Hematopoietic multipotent progenitor cell treated with erythropoietin and hydrocortisone succinate and interleukin-3 and kit ligand, for 8 days (in vitro differentiated cells): Measurements from ENCODE around the gene IKBKE.
A peak's percentile ranks its signal among the peaks of the same experiment; 100 is the strongest.
"Not testable (repeated sequence)": the region's sequence is repeated elsewhere in the genome, so short reads cannot be mapped to it uniquely, and the experiment has no call there.

Source experiments
- DNase-seq: peaks from one replicate; pipeline ENCODE4 v3.0.0-alpha.2; 2015

IKBKE gene

DNA sequence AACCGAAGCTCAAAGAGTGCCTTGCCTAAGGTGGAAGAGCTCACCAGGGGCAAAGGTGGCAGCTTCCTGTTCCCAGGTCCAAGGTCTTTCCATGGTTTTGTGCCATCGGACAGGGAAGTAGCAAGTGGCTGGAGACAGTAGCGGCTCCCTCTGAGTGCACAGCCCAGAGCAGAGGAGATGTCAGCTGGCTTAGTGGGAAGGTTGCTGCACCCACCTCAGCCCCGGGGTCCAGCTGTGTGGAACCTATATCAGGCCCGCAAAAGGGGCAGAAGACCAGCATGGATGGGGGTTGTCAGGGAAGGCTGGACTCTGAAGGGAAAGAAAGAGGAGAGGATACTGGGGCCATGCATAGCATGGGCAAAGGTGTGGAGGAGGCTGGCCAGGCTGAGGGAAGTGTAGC is 6.8 kb downstream of the IKBKE start:
- no peak for DNase-seq

DNA sequence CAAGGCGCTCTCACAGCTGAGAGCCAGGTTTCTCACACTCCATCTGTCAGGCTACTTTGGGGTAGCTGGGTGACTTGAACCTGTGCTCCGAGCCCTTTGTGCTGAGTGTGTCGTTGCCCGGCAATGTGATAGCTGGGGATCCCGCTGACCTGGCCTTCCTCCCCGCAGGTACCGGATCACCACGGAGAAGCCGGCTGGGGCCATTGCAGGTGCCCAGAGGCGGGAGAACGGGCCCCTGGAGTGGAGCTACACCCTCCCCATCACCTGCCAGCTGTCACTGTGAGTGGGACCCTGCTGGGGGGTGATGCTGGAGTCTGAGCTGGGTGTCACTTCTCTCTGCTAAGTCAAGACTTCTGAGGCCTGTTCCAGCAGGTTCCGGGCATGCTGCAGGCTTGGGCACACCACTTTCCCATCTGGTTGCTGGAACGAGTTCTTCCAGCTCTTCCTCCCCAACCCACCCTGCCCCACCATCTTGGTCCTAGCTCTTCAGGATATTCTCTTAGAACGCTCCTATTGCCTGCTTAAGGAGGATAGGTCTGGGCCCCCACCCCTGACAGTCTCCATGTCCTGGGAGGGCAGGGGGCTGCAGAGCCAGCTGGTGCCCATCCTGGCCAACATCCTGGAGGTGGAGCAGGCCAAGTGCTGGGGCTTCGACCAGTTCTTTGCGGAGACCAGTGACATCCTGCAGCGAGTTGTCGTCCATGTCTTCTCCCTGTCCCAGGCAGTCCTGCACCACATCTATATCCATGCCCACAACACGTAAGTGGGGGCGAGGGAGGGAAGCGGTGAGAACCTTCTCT is 7.5 kb downstream of the IKBKE start:
- DNase-seq: no peak

DNA sequence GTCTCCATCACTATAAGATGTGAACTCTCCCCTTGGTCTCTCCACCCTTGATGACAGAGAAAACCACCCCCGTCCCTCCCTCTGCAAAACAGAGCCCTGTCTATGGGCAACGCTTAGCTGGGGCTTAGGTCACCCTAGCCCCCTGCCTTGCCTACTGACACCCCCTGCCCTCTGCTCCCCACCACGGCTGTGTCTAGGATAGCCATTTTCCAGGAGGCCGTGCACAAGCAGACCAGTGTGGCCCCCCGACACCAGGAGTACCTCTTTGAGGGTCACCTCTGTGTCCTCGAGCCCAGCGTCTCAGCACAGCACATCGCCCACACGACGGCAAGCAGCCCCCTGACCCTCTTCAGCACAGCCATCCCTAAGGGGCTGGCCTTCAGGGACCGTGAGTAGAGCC is 8.5 kb downstream of the IKBKE start:
- DNase-seq: no peak

DNA sequence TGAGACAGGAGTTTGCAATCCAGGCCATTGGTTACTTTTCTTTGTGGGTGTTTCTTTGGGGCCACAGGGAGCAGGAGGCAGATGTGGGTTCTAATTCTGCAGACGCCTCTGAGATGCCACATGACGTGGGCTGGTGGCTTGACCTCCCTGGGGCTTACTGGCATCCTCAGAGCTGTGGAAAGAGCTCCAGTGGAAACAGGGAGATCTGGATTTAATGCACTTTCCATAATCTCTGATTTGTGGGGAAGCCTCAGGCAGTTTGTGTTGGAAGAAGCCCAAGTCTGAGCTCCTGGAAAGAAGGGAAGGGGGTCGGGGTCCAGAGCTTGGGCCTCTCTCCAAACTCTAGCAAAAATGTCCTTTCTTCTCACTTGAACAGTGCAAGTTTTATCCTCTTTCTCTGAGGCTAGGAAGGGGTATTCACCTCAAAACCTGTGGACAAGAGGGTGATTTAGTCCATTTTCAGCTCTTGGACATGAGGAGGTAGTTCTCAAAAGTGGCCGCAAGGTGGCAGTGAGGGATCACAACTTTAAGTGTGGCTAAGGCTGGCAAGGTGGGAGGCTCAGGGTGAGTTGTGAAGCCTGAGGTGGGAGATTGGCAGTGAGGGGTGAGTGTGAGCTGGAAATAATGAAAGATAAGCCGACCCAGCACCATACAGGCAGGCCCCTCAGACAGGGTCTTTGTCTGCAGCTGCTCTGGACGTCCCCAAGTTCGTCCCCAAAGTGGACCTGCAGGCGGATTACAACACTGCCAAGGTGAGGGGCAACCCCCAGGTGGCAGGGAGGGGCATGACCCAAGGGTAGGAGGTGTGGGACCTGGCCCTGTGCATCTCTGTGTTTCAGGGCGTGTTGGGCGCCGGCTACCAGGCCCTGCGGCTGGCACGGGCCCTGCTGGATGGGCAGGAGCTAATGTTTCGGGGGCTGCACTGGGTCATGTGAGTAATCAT is 9.2 kb downstream of the IKBKE start:
- DNase-seq: peak; percentile 75

DNA sequence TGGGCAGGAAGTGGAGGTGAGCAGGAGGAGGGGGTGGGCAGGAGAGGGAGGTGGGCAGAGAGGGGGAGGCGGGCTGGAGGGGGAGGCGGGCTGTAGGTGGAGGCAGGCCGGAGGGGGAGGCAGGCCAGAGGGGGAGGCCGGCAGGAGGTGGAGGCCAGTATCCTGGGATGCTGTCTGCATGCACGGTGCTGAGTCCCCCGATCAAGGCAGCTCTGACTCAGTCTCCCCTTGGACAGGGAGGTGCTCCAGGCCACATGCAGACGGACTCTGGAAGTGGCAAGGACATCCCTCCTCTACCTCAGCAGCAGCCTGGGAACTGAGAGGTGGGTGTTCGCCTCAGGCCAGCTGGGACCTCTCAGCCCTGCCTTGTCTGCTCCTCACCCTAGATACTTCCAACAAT is 9.9 kb downstream of the IKBKE start:
- no peak for DNase-seq

DNA sequence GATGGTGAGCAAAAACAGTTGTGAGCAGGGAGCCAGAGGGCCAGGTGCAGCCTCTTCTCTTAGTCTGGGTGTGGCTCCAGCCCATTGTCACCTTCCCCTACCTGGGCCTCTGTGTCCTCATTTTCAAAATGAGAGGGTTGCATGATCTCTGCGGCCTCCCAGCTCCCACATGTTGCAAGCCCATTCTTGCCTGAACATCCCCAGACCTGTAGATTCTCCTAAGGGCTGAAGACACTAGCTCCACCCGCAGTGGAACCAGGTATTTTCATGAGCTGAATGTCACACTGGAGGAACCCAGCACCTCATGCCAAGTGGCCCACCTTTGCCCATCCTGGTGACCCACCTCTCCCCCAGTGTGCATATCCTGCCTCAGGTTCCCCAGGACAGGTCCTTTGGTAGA is 12.3 kb downstream of the IKBKE start:
- DNase-seq: no peak

DNA sequence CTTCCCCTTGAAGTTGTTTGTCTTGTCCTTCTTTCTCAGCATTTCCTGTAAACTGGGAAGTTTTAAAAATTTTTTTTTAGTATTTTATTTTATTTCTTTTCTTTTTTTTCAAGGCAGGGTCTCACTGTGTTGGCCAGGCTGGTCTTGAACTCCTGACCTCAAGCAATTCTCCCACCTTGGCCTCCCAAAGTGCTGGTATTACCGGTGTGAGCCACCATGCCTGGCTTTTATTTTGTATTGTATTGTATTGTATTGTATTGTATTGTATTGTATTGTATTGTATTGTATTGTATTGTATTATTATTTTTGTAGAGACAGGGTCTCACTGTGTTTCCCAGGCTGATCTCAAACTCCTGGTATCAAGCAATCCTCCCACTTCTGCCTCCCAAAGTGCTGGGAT is 13.6 kb downstream of the IKBKE start:
- not testable (repeated sequence) for DNase-seq

DNA sequence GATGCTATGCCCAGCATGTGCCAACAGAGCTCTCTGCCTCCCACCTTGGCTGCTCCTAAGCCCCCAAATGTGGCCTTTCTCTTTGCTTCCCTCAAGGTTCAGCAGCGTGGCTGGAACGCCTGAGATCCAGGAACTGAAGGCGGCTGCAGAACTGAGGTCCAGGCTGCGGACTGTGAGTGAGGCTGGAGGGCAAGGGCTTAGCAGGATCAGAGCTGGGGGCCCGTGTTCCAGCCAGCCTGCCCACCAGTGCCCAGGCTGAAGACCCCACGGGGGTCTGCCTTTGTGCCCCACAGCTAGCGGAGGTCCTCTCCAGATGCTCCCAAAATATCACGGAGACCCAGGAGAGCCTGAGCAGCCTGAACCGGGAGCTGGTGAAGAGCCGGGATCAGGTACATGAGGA is 14.6 kb downstream of the IKBKE start:
- no peak for DNase-seq

DNA sequence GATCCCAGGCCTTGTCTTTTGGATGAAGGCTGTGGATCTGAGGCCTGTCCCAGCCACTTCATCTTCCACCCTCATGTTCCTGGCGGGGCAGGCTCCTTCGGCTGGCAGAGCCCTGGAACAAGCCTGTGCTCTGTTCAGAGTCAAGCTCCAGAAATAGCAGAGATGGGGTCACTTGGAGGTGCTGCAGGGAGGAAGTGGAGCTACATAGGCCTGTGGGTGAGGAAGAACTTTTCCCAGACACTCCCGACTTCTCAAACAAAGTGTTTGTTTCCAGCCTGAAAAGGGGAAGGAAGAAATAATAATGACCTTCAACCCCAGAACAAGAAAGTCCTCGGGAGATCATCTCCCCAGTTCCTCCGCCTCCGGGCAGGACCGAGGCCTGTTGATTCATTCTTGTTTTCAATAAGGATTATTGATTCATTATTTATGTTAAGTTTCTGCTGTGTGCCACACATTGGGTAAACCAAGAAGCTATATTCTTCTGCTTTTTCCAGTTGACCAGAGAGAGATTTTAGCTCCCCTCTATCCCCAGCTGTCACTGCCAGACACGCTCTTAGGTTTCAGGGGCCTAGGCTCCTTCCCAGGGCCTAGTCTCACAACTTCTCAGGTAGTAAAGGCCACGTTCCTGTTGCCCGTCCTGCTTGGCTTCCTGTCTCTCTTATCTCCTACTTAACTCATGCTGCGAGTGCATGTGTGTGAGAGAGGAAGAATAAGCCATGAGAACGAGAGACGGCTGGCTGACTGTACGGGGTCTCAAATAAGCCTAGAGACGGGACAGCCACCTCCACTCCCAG is 16.9 kb downstream of the IKBKE start:
- DNase-seq: no peak

DNA sequence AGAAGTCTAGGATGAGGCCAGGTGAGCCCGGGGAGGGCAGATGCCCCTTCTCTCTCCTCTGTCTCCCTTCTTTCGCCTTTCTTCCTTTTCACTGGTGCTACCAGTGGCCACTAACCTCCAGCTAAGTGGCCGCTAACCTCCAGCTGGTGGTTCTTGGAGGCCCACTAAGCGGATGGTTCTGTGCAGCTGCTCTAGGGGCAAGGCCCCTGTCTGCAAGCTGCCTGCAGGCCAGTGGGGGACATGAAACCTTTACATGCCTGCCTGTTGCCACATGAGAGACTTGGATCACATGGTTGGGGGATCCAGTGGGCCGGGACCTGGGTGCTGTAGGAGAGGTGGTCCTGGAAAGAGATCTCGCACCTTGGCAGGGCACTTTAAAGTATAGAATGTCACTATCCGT is 17.7 kb downstream of the IKBKE start:
- DNase-seq: no peak

DNA sequence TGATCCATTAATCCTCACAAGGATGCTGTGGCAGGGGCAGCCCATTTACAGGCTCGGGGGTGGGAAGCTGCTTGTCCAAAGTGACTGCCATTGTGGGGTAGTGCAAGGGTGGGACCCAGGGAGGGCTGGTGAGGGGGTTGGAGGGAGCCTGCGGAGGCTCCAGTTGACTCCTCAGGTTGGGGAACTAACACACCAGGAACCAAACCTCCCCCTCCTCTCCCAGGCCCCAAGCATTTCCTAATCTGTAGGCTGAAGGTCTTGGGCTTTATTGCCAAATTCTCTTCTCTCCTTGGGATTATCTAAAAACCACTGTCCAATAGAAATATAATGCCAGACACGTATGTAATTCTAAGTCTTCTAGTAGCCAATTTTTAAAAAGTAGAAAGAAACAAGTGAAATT is 18.2 kb downstream of the IKBKE start:
- no peak for DNase-seq

DNA sequence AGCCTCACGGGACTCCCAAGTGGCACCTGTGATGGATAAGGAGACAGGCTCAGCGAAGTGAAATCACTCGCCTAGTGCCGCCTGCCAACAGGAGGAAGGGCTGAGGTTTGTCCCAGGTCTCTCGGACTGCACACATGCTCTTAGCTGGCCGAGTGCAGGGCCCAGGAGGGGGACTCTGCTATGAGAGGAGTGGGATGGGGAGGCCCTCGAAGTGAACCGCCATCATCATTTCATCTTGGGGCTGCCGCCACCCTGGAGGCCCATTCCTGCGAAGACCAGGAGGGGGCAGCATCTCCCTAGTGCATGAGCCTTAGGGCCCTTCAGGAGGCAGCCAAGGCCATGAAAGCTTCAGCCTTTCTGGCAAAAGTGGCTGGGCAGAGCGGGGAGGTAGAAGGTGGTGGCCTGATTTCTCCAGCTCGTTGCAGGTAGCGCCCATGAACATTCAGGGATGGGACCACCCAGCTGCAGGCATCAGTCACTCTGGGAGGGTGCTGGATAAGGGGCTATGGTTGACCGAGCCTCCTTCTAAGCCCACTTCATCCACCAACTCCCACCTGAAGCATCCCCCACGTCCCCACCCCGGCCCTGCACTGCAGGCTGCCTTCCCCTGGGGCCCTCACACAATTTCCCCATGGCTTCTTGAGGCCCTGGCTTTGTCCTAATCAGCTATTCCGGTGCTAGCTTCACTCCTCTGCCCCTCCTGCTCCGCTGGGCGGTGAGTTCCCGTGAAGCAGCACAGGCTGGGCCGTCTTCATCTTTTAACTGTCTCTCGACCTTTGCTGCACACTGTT is 19.9 kb downstream of the IKBKE start:
- DNase-seq: peak; percentile 68

DNA sequence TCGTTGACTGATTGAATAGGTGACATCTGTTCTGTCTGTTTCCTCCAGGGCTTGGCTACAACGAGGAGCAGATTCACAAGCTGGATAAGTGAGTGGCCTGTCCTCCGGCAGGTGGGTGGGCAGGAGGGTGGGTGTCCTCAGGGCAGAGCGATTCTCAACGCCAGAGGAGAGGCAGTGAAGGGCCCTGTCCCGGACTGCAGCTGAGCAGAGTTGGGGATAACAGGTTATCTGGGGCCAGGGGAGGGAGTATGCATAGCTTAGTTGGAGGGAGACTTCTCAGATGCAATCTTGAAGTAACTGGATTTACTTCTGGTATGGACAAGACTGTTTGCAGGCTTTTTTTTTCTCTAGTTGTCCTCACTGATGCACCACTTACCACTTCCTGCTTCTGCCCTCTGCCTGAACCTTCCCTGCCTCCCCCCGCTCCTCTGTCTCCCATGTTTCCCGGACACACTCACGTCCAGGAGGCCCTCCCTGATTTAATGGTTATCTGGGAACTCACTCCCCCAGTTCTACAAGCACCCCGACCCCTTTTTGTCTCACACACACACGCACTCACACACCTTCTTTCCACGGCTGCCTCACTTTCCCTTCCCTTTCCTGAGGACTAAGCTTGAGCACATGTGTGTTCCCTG is 20.6 kb downstream of the IKBKE start:
- DNase-seq: no peak

DNA sequence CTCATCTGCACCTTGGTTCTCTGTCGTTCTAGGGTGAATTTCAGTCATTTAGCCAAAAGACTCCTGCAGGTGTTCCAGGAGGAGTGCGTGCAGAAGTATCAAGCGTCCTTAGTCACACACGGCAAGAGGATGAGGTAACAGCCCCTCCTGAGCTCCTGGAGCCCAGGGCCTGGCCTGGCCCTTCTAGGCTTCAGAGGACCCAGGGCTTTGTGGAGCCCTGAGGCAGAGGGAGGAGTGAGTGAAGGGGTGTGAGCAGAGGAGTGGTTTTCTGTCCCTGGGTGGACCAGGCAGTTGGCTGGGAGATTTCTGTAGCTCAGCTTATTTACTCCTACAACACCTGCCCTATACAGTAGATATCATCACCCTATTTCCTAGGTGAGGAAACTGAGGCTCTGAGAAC is 21.3 kb downstream of the IKBKE start:
- DNase-seq: no peak

DNA sequence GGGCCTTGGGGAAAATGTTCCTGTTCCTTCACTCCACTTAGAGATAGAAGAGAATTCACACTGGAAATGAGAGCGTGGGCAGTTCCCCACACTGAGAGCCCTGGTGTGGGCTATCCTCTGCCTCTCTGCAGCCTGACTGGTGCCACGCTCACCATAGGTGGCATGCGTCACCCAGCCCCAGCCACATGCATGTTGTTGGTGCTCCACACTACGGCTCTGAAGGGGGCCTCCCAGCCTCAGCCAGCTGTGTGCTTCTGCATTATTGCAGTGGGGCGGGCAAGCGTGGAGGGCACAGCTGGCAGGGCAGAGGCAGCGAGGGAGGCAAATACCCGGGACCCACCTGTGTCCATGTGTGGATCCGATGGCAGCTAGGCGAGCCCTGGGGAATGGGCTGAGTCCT is 22.3 kb downstream of the IKBKE start:
- DNase-seq: no peak

DNA sequence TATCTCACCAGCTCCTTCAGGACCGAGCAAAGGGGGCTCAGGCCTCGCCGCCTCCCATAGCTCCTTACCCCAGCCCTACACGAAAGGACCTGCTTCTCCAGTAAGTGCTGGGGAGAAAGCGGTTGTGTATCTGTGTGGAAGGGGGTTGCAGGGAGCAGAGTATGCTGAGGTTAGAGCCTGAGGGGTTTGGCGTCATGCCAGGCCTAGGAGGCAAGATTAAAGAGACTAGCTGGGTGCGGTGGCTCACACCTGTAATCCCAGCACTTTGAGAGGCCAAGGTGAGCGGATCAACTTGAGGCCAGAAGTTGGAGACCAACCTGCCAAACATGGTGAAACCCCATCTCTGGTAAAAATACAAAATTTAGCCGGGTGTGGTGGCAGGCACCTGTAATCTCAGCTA is 23.0 kb downstream of the IKBKE start:
- no peak for DNase-seq

DNA sequence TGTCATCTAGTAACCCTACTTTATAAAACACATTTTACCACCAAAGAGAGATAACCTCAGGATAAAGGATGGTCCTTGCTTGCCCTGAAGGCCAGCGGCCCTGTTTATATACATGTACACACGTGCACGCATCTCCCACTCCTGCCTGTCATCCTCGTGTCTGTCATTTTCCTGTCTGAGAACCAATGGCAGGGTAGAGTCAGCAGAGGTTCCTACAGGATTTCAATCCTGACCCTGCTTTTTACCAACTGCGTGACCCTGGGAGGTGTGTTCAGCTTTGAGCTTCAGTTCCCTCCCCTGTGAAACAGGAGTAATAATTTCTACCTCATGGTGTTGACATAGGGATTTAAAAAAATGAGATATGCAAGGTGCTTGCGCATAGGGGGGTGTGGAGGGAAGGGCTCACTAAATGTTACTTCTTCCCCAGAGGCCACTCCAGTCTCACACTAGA is 24.8 kb downstream of the IKBKE start:
- no peak for DNase-seq

DNA sequence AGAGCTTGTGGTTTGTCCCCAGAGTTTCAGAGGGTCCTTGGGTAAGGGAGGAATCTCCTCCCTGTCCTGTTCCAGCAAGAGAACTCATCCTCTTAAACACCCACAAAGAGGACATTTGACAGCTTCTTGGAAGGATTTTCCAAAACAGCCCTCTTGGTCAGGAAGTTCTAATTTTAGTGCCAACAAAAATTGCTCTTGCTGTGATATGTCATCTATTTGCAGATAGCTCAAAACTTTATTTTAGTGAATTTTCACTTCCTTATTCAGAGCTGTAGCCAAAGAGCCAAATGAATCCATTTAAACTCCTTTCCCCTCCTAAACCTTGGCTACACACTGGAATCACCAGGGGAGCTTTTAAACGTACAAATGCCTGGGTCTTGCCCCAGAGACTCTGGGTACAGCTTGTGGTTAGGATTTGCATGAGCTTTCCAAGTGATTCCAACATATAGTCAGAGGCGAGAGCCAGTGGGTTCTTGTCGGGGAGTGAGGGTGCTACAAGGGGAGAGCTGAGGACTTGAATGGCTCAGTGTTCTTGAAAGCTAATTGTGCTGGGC is 25.3 kb downstream of the IKBKE start:
- no peak for DNase-seq

DNA sequence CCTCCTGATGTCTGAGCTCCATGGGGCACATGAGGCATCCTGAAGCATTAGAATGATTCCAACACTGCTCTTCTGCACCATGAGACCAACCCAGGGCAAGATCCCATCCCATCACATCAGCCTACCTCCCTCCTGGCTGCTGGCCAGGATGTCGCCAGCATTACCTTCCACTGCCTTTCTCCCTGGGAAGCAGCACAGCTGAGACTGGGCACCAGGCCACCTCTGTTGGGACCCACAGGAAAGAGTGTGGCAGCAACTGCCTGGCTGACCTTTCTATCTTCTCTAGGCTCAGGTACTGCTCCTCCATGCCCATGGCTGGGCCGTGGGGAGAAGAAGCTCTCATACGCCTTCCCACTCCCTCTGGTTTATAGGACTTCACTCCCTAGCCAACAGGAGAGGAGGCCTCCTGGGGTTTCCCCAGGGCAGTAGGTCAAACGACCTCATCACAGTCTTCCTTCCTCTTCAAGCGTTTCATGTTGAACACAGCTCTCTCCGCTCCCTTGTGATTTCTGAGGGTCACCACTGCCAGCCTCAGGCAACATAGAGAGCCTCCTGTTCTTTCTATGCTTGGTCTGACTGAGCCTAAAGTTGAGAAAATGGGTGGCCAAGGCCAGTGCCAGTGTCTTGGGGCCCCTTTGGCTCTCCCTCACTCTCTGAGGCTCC is 26.0 kb downstream of the IKBKE start:
- no peak for DNase-seq

DNA sequence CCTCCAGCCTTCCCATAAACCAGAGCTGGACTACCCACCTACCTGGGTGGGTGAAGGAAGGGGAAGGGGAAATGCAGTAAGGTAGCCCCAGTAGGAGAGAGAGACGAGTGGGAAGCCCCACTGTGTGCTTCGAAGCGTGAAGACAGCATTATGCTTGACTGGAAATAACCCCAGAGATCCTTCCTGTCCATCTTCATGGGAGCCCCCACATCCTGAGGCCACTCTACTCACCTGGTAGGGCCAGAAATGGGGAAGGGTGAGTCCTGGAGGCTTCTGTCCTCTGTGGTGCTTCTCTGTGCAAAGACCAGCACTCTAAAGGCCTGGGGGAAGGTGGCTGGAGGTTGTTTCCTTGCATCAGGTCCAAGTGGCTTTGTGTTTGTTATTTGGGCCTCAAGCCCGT is 27.1 kb downstream of the IKBKE start:
- no peak for DNase-seq

DNA sequence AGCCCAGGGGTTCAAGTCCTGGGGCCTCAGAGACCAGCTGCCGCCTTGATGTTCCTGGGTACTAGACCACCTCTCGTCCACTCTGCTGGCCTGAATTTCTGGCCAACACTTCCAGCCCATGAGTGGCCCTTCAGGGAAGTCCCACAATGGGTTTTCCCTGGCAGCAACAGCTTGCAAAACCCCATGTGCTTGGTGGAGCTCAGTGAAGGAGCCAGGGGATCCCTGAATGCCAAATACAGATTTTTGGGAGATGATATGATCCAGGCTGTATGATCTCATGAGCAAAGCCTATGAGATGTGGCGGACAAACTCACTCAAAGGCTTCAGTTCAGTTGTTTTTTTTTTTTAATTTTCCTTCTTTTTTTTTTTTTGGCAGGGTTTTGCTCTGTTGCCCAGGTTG is 27.5 kb downstream of the IKBKE start:
- DNase-seq: no peak
